ENCODE results near the gene FNDC1. TPM values are rescaled to one million over a fixed set of nuclear protein-coding genes. Genes with fewer than 3 reads are reported as not detected.

The FNDC1 gene
- total RNA-seq, 1 experiment from 2014 or later, result not detected

DNA sequence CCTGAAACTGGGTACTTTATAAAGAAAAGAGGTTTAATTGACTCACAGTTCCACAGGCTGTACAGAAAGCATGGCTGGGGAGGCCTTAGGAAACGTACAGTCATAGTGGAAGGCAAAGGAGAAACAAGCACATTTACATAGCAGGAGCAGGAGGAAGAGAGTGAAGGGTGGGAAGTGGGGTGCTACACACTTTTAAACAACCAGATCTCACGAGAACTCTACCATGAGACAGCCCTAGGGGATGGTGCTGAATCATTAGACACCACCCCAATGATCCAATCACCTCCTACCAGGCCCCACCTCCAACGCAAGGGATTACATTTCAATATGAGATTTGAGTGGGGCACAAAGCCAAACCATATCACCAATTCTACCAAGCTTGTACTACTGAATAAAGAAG lies 7.4 kb upstream of the FNDC1 start:
- no peak for DNase-seq (ENCODE audit: low read depth)

DNA sequence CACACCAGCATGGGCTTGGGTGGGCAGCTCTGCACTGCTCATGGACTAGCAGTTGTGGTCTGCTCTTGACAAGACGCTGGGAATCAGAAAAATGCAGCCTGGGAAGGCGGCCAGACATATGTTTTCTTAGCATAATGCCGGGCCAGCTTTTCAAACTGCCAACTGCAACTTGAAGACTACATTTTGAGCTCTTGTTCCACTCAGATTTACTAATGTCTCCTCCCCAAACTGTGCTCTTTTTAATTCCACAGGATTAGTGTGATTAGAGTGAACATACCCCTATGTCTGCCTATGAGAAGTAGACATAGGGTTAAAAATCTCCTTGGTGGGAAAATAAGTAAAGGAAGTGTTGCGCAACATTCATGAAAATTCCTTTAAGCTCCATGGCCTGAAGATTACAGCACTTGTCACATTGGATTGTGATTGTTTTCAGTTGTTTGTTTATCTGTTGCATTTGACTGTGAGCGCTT lies 5.3 kb upstream of the FNDC1 start:
- DNase-seq (ENCODE audit: low read depth), result peak; percentile 6

DNA sequence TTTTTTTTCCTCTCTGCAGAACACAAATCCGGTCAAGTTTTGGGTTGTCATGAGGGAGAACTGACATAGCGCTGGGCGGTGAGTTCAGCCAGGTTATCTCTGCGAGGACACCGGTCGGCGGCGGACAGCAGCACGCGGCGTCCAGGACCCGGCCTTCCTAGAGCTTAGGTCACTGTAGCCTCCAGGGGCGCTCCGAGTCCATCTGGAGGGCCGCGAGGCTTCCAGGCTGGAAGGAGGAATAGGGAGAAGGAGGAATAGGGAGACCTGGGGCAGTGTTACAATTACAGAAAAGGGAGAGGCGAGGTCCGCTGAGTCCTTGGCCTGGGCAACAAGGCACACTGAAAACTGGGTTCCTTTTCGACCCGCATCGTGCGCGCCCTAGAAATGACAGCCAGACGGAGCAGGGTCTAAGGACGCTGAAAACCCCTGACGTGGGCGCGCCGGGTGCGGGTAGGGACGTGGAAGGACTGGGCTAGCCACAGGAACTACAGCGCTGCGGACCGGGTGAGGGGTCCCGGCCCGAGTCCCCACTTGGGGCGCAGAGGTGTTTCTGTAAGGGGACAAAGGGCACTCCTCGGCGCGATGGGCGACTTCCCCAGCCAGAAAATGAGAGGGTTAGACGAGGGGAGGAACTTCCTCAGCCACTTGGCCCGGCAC lies 536 bp upstream of the FNDC1 start:
- DNase-seq (ENCODE audit: low read depth), result no peak

DNA sequence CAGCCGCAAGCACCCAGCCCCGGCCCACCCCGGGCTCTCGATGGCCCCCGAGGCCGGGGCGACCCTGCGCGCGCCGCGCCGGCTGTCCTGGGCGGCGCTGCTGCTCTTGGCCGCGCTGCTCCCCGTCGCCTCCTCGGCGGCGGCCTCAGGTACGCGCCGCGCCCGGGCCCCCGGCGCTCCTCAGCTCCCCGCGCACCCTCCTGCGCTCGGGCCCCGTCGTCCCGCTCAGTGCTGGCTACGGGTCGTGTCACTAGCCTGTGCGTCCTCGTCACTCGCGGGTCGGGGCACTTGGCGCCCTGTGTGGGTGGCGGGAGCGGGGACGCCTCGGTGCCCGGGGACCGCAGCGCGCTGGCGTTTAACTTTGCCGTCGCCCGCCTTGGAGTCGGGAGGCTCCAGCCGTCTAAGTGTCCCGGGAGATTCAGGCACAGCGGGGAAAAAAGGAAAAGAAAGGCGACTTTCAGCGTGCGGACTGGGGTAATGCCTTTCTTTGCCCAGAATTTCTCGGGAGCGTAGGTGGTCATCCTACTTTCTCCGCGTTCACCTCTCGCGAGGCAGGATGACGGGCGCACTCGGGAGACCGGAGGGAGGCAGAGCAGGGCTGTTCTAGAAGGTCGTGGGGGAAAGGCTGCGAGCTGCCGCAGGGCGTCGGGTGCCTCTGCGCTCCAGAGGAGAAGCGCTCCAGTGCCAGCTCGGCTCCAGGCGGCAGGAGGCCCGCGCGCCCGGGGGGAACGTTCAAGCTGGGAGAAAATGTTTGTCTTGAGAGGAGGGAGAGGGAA lies 545 bp downstream of the FNDC1 start:
- no peak for DNase-seq (ENCODE audit: low read depth)

DNA sequence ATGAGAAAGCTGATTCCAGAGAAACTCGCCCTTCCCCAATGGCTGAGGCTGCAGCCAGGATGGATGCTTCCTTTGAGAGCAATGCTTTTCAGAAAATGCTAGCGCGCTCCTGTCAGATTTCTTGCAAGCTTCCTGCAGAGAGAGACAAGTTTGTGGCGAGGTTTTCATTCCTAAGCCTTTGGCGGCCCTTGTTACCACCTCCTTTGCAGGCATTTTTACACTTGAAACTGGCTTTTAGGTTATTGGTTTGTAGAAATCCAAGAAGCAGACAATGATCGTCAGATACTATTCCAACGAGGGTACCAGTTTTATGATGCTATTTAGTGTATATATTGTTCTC lies 1.1 kb downstream of the FNDC1 start:
- DNase-seq (ENCODE audit: low read depth), result no peak

DNA sequence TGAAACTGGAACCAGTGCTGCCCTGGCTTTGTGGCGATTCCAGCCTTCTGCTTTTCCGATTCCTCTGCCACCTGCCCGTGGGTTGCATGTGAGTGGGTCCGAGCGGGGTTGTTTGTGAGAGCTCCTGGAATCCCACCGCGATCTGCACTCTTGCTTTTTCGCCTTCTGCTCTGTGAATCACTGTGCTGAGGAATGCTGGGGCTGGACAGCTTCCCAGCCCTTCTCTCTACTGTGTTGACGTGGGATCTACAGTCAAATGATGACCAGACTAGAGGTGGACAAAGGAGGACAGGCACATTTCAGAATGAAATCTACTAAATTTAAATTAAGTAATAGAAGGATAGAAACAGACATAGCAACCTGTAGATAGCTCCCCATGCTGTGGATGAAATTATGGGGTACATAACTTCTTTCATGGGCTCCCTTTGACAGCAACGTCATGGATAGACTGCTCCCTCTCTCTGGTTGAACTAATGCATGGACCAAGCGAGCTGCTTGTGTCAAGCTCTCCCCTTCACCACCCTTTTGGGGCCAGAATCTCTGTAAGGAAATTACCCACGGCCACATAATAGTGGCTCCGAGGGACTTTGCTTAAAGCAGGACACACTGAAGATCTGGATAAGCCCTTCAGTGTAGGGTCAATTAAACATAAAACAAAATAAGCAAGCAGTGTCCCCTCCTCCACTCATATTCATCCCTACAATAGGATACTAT lies 2.0 kb downstream of the FNDC1 start:
- DNase-seq (ENCODE audit: low read depth), result peak; percentile 18

DNA sequence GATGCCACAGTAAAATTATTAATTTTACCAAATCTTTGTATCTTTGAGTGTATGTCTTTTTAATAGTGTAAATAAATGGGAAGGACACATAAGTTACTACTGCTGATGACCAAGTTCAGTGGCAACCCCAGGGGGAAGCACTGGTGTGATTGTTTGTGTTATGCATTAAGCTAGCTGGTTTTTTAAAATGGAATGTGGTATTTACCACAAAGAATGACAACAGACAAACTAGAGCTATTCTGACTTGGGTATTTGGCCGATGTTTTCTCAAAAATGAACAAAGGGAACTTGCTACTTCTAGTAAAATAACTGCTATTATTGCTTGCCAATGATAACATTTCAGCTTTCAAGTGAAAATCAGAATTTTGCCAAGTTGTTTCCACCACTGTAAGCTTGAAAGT lies 2.9 kb downstream of the FNDC1 start:
- DNase-seq (ENCODE audit: low read depth), result no peak

DNA sequence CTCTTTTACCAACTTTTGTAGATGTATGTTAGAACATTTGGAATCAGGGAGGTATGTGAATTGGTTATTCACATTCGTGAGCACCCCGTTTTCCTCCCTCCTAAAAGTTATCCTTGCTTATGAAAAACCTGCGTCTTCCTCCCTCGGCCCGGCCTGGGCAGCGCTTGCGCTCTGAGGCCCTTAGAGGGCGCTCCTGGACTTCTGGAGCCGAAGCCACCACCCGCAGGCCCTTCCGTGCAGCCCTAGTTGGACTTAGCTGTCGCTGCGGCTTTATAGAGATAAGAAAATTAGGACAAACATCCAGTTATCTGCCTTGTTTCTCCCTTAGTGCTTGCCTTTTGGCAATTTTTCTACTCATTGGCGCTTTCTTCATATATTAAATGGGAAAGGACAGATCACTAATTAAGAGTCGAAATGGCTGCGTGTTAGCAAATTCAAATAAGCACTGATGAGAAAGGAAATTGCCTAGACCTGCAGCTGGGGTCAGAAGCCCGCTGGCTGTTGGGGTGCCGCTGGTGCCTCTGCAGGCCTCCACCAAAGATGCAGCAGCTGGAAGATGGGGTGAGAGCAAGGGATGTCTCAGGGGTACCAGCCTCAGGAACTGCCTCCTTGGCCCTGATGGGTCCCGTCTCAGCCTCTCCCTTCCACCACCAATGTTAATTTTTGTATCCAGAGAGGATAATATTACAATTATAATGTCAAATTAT lies 5.2 kb downstream of the FNDC1 start:
- DNase-seq (ENCODE audit: low read depth), result peak; percentile 44

DNA sequence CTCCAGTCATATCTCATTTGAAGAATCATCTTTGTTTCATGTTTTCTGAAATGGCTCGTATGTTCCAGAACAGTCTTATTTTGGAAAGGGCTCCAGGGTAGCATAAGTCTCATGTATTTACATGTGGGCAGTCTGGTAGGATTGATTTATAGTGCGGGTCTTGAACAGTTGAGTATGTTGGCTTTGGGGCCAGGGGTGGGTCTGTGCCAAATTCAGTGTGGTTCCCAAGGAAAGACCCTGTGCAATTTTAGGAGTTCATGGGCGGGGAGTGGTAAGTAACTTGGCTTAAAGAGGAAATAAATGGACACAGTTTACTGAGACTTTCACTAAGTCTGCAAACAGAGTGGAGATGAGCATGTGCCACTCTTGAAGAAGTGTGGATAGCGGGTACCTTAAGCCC lies 7.7 kb downstream of the FNDC1 start:
- no peak for DNase-seq (ENCODE audit: low read depth)

DNA sequence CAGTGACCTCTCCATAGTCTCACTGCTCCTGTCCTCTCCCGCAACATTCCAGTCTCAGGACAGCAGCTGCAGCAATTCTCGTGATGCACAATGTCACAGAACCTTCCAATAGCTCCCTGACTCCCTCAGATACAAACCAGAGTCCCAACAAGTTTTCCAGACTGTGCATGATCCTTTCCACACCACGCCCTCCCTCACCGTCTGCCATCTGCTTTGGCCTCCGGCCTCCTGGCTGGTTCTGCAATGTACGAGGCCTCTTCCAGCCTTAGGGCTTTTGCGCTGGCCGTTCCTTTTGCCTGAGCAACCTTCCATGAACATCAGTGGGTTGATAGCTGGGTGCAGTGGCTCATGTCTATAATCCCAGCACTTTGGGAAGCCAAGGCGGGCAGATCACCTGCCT lies 9.6 kb downstream of the FNDC1 start:
- no peak for DNase-seq (ENCODE audit: low read depth)

DNA sequence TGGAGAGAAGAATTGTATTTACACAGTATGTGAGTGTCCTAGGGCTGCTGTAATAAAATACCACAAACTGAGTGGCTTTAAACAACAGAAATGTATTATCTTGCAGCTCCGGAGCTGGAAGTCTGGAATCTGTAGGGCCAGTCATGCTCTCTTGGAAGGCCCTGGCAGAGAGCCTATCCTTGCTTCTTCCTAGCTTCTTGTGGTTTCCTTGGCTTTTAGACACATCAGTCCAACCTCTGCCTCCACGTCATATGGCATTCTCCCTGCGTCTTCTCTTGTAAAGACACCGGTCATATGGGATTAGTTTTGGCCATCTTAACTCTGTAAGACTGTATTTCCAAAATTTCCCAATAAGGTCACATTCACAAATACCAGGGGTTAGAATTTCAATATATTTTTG lies 10.8 kb downstream of the FNDC1 start:
- DNase-seq (ENCODE audit: low read depth), result peak; percentile 6

DNA sequence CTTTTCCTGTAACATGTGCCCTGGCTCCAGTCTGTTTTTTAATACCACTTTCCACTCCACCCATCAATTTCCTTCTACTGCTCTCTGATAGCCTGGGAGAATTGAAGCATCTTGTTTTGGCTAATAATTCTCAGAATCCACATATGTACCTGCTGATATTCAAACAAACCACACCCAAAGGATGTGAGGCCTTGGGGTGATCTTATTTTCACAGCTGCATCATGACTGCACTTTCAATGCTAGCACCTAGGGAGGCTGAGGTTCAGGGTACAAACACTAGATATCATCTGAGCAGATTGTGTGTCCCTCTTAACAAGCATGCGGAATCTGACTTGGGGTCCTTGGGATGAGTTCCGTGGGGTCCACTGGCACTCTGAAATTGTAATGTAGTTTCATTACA lies 12.7 kb downstream of the FNDC1 start:
- no peak for DNase-seq (ENCODE audit: low read depth)

DNA sequence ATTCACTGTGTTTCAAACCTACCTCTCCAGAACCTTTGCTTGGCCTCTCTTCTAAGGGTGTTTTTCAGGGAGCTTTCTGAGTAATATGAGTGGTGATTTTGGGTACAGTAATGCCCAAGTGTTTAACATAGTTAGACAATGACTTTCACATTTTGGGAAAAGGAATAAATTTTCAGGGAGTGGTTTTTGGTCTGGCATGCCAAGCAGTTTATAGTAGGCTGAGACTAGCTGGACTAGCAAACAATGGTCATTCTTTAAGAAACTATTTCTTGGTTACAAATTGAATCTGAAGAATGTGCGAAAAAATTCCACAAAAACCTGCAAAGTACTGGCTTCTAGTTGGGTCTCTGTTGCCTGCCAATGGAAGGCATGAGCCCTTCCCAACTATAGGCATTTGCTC lies 15.4 kb downstream of the FNDC1 start:
- peak; percentile 26 for DNase-seq (ENCODE audit: low read depth)

DNA sequence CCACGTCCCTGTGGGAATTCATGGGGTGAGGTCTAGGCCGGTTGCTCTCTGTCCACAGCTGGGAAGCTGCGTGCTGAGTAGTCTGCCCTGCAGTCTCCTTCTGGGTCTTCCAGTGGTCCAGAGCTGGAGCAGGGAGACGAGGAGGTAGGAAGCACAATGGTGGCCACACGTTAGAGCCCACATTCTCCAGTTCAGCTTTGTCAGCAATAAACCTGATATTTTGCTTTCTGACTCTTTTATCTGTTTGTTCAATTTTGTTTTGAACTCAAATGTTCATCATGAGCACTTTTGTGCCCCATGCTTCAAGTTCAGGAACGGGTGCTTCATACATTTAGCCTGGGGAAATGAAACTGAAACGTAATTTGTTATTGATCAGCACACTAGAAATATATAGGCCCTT lies 21.3 kb downstream of the FNDC1 start:
- DNase-seq (ENCODE audit: low read depth), result no peak

DNA sequence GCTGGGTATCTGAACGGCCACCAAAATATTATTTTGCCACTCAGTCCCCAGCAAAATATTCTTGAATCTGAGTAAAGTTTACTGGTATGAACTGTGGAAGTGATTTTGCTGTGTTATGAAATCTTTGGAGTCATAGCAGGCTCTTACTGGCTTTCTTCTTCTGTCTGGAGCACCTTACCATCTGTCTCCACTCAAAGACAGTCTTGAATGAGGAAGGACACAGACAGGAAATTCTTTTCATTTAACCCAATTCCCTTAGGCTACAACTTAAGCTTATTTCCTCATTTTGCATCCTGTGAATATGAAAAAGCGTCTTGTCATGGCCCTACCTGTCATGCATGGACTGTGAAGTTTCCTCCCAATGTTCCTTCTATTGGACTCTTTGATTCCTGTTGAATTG lies 24.7 kb downstream of the FNDC1 start:
- DNase-seq (ENCODE audit: low read depth), result no peak

DNA sequence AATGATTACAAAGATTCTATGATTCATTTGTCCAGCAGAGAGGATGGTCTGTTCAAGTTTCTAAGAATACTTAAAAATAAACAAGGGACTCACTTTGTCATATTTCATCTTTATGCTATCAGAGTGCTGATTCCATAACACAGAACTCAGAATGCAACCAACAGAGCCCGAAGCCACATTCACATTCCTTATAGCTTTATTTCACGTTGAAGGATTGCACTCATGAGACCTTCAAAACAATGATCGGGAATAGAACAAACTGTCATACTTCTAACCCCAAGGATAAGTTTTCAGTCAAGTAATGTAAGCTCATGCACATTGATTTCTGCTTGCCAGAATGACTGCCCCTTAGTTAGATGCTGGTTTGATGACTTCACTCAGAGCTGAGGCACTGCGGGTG lies 25.2 kb downstream of the FNDC1 start:
- no peak for DNase-seq (ENCODE audit: low read depth)

DNA sequence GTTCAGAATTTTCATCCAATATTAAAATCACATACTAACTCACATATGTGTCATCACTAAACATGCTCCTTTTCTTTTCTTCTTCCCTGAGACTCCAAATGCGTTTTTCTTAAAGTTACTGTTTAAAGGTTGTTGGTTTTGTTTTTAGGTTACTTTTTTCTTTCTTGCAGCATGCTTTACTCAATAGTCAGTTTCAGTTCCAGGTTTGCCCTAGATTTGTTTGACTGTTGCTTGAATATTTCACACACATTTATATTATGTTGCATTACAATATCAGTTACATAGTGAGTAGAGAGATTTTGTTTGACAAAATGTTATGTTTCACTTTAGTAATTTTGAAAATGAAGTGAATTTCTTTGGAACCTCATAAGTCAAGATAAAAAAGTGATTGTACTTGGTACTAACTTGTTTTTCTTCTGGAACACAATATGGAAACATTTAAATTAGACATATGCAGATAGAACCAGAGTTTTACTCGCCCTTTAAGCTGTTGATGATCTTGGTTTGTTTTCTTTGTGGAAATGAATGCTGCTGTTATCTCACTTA lies 27.3 kb downstream of the FNDC1 start:
- no peak for DNase-seq (ENCODE audit: low read depth)

DNA sequence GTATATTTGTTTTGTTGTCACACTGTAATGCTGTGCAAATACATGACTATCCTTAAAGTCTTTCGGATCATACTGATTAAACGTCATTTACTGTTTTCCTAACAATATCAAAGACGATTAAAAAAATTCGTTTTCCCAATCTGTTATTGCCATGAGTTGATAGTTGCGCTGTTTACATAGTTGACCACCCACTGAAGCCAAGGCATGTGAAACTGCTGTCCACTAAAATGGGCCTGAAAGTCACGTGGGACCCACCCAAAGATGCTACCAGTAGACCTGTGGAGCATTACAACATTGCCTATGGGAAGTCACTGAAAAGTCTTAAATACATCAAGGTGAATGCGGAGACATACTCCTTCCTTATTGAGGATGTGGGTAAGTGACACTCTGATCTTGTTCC lies 28.1 kb downstream of the FNDC1 start:
- DNase-seq (ENCODE audit: low read depth), result no peak

DNA sequence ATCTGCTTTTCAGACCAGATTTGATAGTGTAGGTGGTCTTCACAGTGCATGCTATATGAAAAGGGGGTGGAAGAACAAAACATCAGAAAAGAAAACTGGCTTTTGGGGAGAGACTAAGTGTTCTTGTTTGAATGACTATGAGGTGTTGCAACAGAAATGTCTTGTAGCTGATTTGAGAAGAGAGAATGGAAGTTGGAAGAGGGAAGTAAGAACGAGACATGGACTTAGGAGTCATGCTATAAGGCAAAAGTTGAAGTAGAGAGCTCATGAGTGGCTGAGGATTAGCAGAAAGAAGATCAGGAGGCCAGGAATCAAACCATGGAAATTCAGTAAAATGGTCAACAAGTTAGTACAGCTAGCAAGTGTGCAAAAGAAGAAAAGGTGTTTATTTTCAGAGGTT lies 32.1 kb downstream of the FNDC1 start:
- no peak for DNase-seq (ENCODE audit: low read depth)

DNA sequence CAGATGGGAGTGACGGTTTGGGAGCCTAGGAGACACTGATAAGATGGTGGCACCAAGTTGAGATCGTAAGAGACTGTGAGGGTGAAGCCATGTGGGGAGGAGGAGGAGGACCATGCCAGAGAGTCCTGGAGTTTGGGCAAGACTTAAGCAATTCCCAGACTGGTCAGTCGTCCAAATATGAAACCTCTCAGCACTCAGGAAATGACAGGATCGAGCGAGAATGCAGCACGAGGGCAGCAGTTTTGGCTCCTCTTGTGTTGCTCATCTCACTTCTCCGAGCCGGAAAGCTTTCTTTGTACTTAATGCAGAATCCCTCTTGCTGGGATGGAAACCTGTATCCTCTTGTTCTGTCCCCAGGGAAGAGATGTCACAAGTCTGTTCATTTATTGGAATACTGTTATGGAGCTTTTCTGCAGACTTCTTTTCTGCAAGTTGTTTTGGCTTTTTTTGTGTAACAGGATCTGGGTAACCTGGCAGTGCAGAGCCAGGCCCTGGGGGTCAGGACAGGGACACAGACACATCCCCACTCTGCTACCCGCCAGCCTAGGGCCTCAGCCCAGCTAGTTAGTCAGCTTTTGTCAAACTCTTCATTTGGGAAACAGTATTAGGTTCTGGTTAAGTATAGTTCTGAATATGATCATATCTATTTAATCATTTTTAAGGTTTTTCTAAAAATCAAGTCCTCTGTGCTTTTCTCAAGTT lies 34.3 kb downstream of the FNDC1 start:
- peak; percentile 80 for DNase-seq (ENCODE audit: low read depth)

DNA sequence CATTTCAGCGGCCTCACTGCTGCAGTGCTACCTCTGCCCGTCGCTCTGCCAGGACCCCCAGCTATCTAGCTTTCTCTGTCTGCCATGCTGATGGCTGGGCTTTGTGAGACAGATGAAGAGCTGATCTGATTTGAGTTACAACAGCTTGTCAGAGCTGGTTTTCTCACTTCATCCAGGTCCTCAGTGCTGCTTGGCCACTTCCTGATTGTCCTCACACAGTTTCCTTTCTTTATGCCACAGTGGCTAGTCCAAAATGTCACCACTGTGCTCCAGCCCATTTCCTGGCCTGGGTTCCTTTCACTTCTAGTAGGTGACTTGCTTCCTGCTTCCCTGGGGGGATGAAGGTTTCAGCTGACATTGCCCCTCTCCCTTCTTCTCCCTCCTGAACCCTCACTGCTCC lies 35.4 kb downstream of the FNDC1 start:
- no peak for DNase-seq (ENCODE audit: low read depth)

Measured in LHCN-M2 (cell line).